GM23338 (cell line): ENCODE data around the gene LRFN4. TPM values are rescaled to one million over a fixed set of nuclear protein-coding genes. Genes with fewer than 3 reads are reported as not detected.

Source experiments
- ATAC-seq: fragments of 200-7000 bp; cut with Tn5 transposase; 3 replicates; pipeline ENCODE4 v1.9.1; 2020
- DNase-seq: peaks from one replicate; pipeline ENCODE4 v3.0.0-alpha.2; 2015; ENCODE audit warnings: low spot score
- H2AFZ ChIP-seq: fragments of 200-600 bp; sonication (generic); 2 replicates; pipeline ENCODE4 v1.8.0; 2016; ENCODE audit warnings: antibody characterized with exemption, mild to moderate bottlenecking, moderate library complexity
- H3F3A ChIP-seq: fragments of 200-600 bp; sonication (generic); replicated peaks from 2 replicates; pipeline ENCODE4 v1.8.0; 2017; ENCODE audit warnings: antibody characterized with exemption, mixed run types, low read depth
- H3K27ac ChIP-seq: fragments of 200-600 bp; sonication (generic); 2 replicates; pipeline ENCODE4 v1.6.1; 2016; ENCODE audit warnings: low read depth
- H3K27me3 ChIP-seq: fragments of 200-600 bp; sonication (generic); 2 replicates; pipeline ENCODE4 v1.8.0; 2016; ENCODE audit warnings: mild to moderate bottlenecking, mixed run types, moderate library complexity; ENCODE audit not compliant: insufficient read depth
- H3K36me3 ChIP-seq: fragments of 200-600 bp; sonication (generic); 2 replicates; pipeline ENCODE4 v1.8.0; 2016; ENCODE audit warnings: mild to moderate bottlenecking; ENCODE audit not compliant: insufficient read depth
- H3K4me1 ChIP-seq: fragments of 200-600 bp; sonication (generic); 2 replicates; pipeline ENCODE4 v1.8.0; 2016; ENCODE audit warnings: mild to moderate bottlenecking, moderate library complexity; ENCODE audit not compliant: insufficient read depth
- H3K4me2 ChIP-seq: fragments of 200-600 bp; sonication (generic); 2 replicates; pipeline ENCODE4 v1.7.1; 2017; ENCODE audit warnings: mixed run types
- H3K4me3 ChIP-seq: fragments of 200-600 bp; sonication (generic); 2 replicates; pipeline ENCODE4 v1.6.1; 2016; ENCODE audit warnings: mixed run types
- H3K79me2 ChIP-seq: fragments of 200-600 bp; sonication (generic); replicated peaks from 2 replicates; pipeline ENCODE4 v1.8.0; 2017; ENCODE audit warnings: mild to moderate bottlenecking; ENCODE audit not compliant: insufficient read depth
- H3K9me2 ChIP-seq: fragments of 200-600 bp; sonication (generic); 2 replicates; pipeline ENCODE4 v1.8.0; 2017; ENCODE audit not compliant: insufficient read depth
- H4K20me1 ChIP-seq: fragments of 200-600 bp; sonication (generic); replicated peaks from 2 replicates; pipeline ENCODE4 v1.8.0; 2017; ENCODE audit warnings: mild to moderate bottlenecking; ENCODE audit not compliant: insufficient read depth
- H3K27ac Mint-ChIP-seq: 2 replicates; pipeline ENCODE4 v1.8.0; 2020; ENCODE audit warnings: inconsistent platforms, mild to moderate bottlenecking, moderate library complexity, mixed read lengths
- H3K27me3 Mint-ChIP-seq: 3 replicates; pipeline ENCODE4 v1.8.0; 2022; ENCODE audit warnings: low read depth, mild to moderate bottlenecking, moderate library complexity, mixed read lengths, inconsistent platforms; ENCODE audit not compliant: insufficient read depth, poor library complexity
- H3K36me3 Mint-ChIP-seq: 3 replicates; pipeline ENCODE4 v1.8.0; 2021; ENCODE audit warnings: low read depth, mild to moderate bottlenecking, inconsistent platforms, moderate library complexity, mixed read lengths
- H3K4me1 Mint-ChIP-seq: 3 replicates; pipeline ENCODE4 v1.8.0; 2020; ENCODE audit warnings: mild to moderate bottlenecking, inconsistent platforms, mixed read lengths
- H3K4me3 Mint-ChIP-seq: 3 replicates; pipeline ENCODE4 v1.8.0; 2021; ENCODE audit warnings: moderate library complexity, mild to moderate bottlenecking, inconsistent platforms, mixed read lengths
- H3K9me3 Mint-ChIP-seq: 3 replicates; pipeline ENCODE4 v1.8.0; 2020; ENCODE audit warnings: moderate library complexity, mild to moderate bottlenecking, inconsistent platforms, mixed read lengths
- CREB1 ChIP-seq: fragments of 250-450 bp; sonication (Bioruptor Pico); IDR thresholded peaks from 2 replicates; pipeline ENCODE4 v1.5.0; 2020; ENCODE audit warnings: low read depth, mild to moderate bottlenecking, moderate library complexity
- CTCF ChIP-seq, 2 experiments: fragments of 200-600 bp in 1 of 2; sonication (generic) in 1 of 2; conservative IDR thresholded peaks; 2 replicates each; pipeline versions ENCODE4 v1.5.1 to v1.6.1; 2016 to 2017; ENCODE audit warnings: antibody characterized with exemption in 2 of 2, low read depth in 2 of 2, mild to moderate bottlenecking in 2 of 2, moderate library complexity in 1 of 2
- ETS1 ChIP-seq: IDR thresholded peaks from 2 replicates; pipeline ENCODE4 v1.6.1; 2016; ENCODE audit warnings: antibody characterized with exemption
- EZH2 ChIP-seq: fragments of 200-600 bp; sonication (generic); IDR thresholded peaks from one replicate; pipeline ENCODE4 v1.8.0; 2017; ENCODE audit warnings: antibody characterized with exemption, mild to moderate bottlenecking, low read depth; ENCODE audit not compliant: unreplicated experiment
- EZH2phosphoT487 ChIP-seq: fragments of 200-600 bp; sonication (generic); IDR thresholded peaks from one replicate; pipeline ENCODE4 v1.8.1; 2018; ENCODE audit warnings: antibody characterized with exemption; ENCODE audit not compliant: unreplicated experiment
- JUNB ChIP-seq: IDR thresholded peaks from one replicate; pipeline ENCODE4 v1.6.1; 2016; ENCODE audit warnings: antibody characterized with exemption; ENCODE audit not compliant: unreplicated experiment
- NANOG ChIP-seq: IDR thresholded peaks from 2 replicates; pipeline ENCODE4 v1.6.1; 2016; ENCODE audit warnings: antibody characterized with exemption, borderline replicate concordance
- POLR2AphosphoS5 ChIP-seq: IDR thresholded peaks from 2 replicates; pipeline ENCODE4 v1.6.1; 2016; ENCODE audit warnings: antibody characterized with exemption, low read depth
- REST ChIP-seq: IDR thresholded peaks from one replicate; pipeline ENCODE4 v1.6.1; 2018; ENCODE audit warnings: antibody characterized with exemption; ENCODE audit not compliant: unreplicated experiment
- STAT1 ChIP-seq: IDR thresholded peaks from one replicate; pipeline ENCODE4 v1.6.1; 2016; ENCODE audit warnings: antibody characterized with exemption; ENCODE audit not compliant: unreplicated experiment
- ZNF114 ChIP-seq: fragments of 250-450 bp; sonication (Bioruptor Pico); IDR thresholded peaks from 2 replicates; pipeline ENCODE4 v1.5.0; 2020; ENCODE audit warnings: mild to moderate bottlenecking, moderate library complexity
- ZNF331 ChIP-seq: fragments of 250-450 bp; sonication (Bioruptor Pico); IDR thresholded peaks from 2 replicates; pipeline ENCODE4 v1.5.0; 2020; ENCODE audit warnings: low read depth, mild to moderate bottlenecking, moderate library complexity
- ZNF462 ChIP-seq: fragments of 250-450 bp; sonication (Bioruptor Pico); IDR thresholded peaks from 2 replicates; pipeline ENCODE4 v1.5.0; 2020; ENCODE audit warnings: mild to moderate bottlenecking, moderate library complexity
- polyA plus RNA-seq: library from polyadenylated mRNA; unstranded; fragments of >200 nt; fragmentation: Nextera tagmentation; extraction: Ambion mirVana; gene quantifications from 2 replicates; pipeline ENCODE4 v1.2.1, GENCODE V29; 2016
- total RNA-seq: library from RNA; depleted of rRNA; stranded (reverse); fragments of >200 nt; shearing (Covaris generic); gene quantifications from 2 replicates; pipeline ENCODE4 v1.2.3, GENCODE V29; 2014

The LRFN4 gene
- total and polyA plus RNA-seq, 2 experiments from 2014 or later = 9.8 to 63.5 TPM

- no peak for DNase-seq
- Mint-ChIP-seq H3K27ac (no peak overlapping the region), H3K36me3 (peaks cover 18% of the 10 kb centered on the region), H3K27me3 (peaks cover 8% of the 10 kb centered on the region), H3K4me3 (peak overlapping the region; percentile 84), H3K9me3 (no peaks in the 10 kb centered on the region; the same call in 2 of the 3 replicates), H3K4me1 (peaks cover 10% of the 10 kb centered on the region)
- no peak overlapping the region for H3K4me3 ChIP-seq
- no peak overlapping the region for H3K4me2 ChIP-seq
- no peaks in the 10 kb centered on the region for H3K9me2 ChIP-seq
- H2AFZ ChIP-seq = no peak overlapping the region
- ATAC-seq = no peak
- H3K27me3 ChIP-seq = no peaks in the 10 kb centered on the region
- H3F3A ChIP-seq = 0 out of 2 replicates have a peak, but pooled peaks cover 7% of the 10 kb centered on the region
- TF ChIP-seq STAT1 (no peak), ZNF331 (no peak), EZH2phosphoT487 (no peak), CREB1 (CRISPR knock-in tag) (no peak), CTCF (conservative IDR thresholded peaks at IDR 0.05; ENCODE audit: low read depth in 2 of 2) (no peak), POLR2AphosphoS5 (no peak), NANOG (no peak), JUNB (no peak), EZH2 (no peak), ZNF114 (CRISPR knock-in tag) (no peak), ETS1 (no peak), REST (no peak), ZNF462 (CRISPR knock-in tag) (no peak)
- H3K27ac ChIP-seq = no peak overlapping the region
- H3K79me2 ChIP-seq = peaks cover 29% of the 10 kb centered on the region
- H3K4me1 ChIP-seq = peaks cover 9% of the 10 kb centered on the region
- no peaks in the 10 kb centered on the region; the same call in 1 of the 2 replicates for H3K36me3 ChIP-seq
- H4K20me1 ChIP-seq = peaks cover 17% of the 10 kb centered on the region
Observed at GRCh38 chr11:66845143-66845875, 11.6 kb upstream of the LRFN4 start.
